Activated CD8-positive, alpha-beta T cell treated with anti-CD3 and anti-CD28 coated beads for 36 hours (primary cell): Measurements from ENCODE around the gene OS9. TPM values are rescaled to one million over a fixed set of nuclear protein-coding genes. Genes with fewer than 3 reads are reported as not detected.

ENCODE experiments used
- ATAC-seq: fragments of 200-7000 bp; cut with Tn5 transposase; one replicate; pipeline ENCODE4 v1.10.0; 2021; ENCODE audit warnings: mild to moderate bottlenecking, moderate library complexity
- CTCF ChIA-PET: fragments of 350-600 bp; sonication (Branson Sonifier 250); formaldehyde crosslinking; loops from one replicate; lab custom pipeline; 2021; ENCODE audit warnings: antibody characterized with exemption; lab: Charles Lee
- POLR2A ChIA-PET: fragments of 350-600 bp; sonication (Branson Sonifier 250); formaldehyde crosslinking; loops from one replicate; lab custom pipeline; 2021; ENCODE audit warnings: antibody characterized with exemption; lab: Charles Lee
- DNase-seq: peaks from one replicate; pipeline ENCODE4 v3.0.0-alpha.2; 2020
- H3K27ac Mint-ChIP-seq: one replicate; pipeline ENCODE4 v1.8.0; 2021; ENCODE audit warnings: mild to moderate bottlenecking, mixed read lengths
- H3K27me3 Mint-ChIP-seq: one replicate; pipeline ENCODE4 v1.8.0; 2021; ENCODE audit warnings: mixed read lengths
- H3K36me3 Mint-ChIP-seq: one replicate; pipeline ENCODE4 v1.8.0; 2021; ENCODE audit warnings: low read depth, mixed read lengths
- H3K4me1 Mint-ChIP-seq: one replicate; pipeline ENCODE4 v1.8.0; 2021; ENCODE audit warnings: low read depth, mixed read lengths
- H3K4me3 Mint-ChIP-seq: one replicate; pipeline ENCODE4 v1.8.0; 2021; ENCODE audit warnings: mild to moderate bottlenecking, moderate library complexity, mixed read lengths
- H3K9me3 Mint-ChIP-seq: one replicate; pipeline ENCODE4 v1.8.0; 2021; ENCODE audit warnings: mixed read lengths
- intact Hi-C: fragments of 100-400 bp; cut with micrococcal nuclease; formaldehyde crosslinking; loops from one replicate; pipeline ENCODE4 v1.10.0; 2022
- total RNA-seq, 2 experiments: library from RNA; stranded (reverse); gene quantifications; one replicate each; pipeline ENCODE4 v1.2.3, GENCODE V29; 2021
- TF ChIP-seq, protein P1 (sequence below): fragments of 200-600 bp; IDR thresholded peaks from one replicate; pipeline ENCODE4 v1.8.0; 2022; ENCODE audit warnings: antibody characterized with exemption, mild to moderate bottlenecking

OS9 gene
- total RNA-seq, 2 experiments from 2014 or later, result 53.0 to 56.3 TPM

GRCh38 chr12:57739914-57740538 lies 46.1 kb downstream of the OS9 start:
- ATAC-seq, result no peak
- peak overlapping the region; percentile 93 for H3K27ac Mint-ChIP-seq
- TF ChIP-seq, protein P1, sequence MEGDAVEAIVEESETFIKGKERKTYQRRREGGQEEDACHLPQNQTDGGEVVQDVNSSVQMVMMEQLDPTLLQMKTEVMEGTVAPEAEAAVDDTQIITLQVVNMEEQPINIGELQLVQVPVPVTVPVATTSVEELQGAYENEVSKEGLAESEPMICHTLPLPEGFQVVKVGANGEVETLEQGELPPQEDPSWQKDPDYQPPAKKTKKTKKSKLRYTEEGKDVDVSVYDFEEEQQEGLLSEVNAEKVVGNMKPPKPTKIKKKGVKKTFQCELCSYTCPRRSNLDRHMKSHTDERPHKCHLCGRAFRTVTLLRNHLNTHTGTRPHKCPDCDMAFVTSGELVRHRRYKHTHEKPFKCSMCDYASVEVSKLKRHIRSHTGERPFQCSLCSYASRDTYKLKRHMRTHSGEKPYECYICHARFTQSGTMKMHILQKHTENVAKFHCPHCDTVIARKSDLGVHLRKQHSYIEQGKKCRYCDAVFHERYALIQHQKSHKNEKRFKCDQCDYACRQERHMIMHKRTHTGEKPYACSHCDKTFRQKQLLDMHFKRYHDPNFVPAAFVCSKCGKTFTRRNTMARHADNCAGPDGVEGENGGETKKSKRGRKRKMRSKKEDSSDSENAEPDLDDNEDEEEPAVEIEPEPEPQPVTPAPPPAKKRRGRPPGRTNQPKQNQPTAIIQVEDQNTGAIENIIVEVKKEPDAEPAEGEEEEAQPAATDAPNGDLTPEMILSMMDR, result no peak
- peaks cover 18% of the 10 kb centered on the region for H3K36me3 Mint-ChIP-seq
- DNase-seq, result no peak
- intact Hi-C loops, result no loop called here
- H3K4me1 Mint-ChIP-seq, result peaks cover 47% of the 10 kb centered on the region
- H3K27me3 Mint-ChIP-seq, result no peaks in the 10 kb centered on the region
- ChIA-PET CTCF (interaction anchor here (1.3 to 2.8 kb wide), 2 partner anchors 17 to 156 kb away, joined by 3 to 29 read pairs; no protein-coding TSS in a partner anchor), POLR2A (interaction anchor here (0.8 to 2.5 kb wide), 5 partner anchors 11 to 127 kb away, joined by 3 to 9 read pairs (median 4); partner anchors contain the start of gene CYP27B1)
- H3K9me3 Mint-ChIP-seq, result no peaks in the 10 kb centered on the region
- peak overlapping the region; percentile 98 for H3K4me3 Mint-ChIP-seq

DNA sequence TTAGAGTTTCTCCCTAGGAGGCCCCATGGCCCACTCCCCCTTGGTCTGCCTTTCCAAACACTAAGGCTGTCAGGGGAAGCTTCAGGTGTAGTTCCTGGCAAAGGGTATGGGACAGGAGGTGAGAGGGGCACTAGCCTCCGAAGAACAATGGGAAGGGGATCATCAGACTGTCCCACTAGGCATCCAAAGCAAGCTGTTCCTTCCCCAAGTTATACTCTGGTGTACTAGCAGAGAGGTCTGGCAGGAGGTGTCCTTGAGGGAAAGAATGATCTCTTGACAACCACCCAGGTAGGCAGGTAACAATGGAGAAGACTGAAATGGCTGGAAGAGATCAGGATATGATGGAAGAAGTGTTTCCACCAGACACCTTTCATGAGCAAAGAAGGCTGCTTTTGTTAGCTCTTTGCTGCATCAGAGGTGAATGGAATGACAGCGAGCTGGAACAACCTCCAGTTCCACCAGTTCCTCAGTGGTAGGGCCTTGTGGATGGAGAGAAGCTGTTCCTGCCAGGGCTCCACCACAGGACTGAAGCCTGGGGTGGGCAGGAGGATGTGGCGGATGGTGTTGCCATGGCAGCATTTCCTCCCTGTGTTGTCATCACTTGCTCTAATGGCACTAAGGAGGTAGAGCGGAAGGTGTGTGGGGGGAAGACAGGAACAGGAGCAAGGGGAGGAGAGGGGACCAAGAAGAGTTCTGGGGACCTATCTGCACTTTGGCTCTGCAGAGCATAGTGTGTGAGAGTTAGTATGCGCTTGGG lies 46.9 kb downstream of the OS9 start:
- peak overlapping the region; percentile 93 for H3K27ac Mint-ChIP-seq
- peaks cover 25% of the 10 kb centered on the region for H3K36me3 Mint-ChIP-seq
- H3K4me1 Mint-ChIP-seq, result peaks cover 55% of the 10 kb centered on the region
- ATAC-seq, result peak; percentile 62
- peak; percentile 91 for DNase-seq
- intact Hi-C loops, result no loop called here
- CTCF ChIA-PET, result interaction anchor here (0.9 to 2.8 kb wide), 18 partner anchors 9 to 163 kb away, joined by 3 to 29 read pairs (median 4); partner anchors contain the start of genes B4GALNT1, CDK4 and OS9
- TF ChIP-seq, protein P1, result no peak
- no peaks in the 10 kb centered on the region for H3K9me3 Mint-ChIP-seq
- POLR2A ChIA-PET, result interaction anchor here (0.8 to 2.5 kb wide), 12 partner anchors 8 to 128 kb away, joined by 3 to 11 read pairs (median 3); partner anchors contain the start of genes CDK4 and CYP27B1
- H3K27me3 Mint-ChIP-seq, result no peaks in the 10 kb centered on the region
- H3K4me3 Mint-ChIP-seq, result peak overlapping the region; percentile 98

GRCh38 chr12:57741413-57741789 lies 47.5 kb downstream of the OS9 start:
- TF ChIP-seq, protein P1, result no peak
- H3K27me3 Mint-ChIP-seq, result no peaks in the 10 kb centered on the region
- peaks cover 25% of the 10 kb centered on the region for H3K36me3 Mint-ChIP-seq
- H3K27ac Mint-ChIP-seq, result peak overlapping the region; percentile 93
- CTCF ChIA-PET, result interaction anchor here (0.9 to 2.8 kb wide), 20 partner anchors 9 to 162 kb away, joined by 3 to 29 read pairs (median 4); partner anchors contain the start of genes B4GALNT1, CDK4, OS9 and PIP4K2C
- ATAC-seq (no peak), DNase-seq (no peak)
- peak overlapping the region; percentile 98 for H3K4me3 Mint-ChIP-seq
- H3K9me3 Mint-ChIP-seq, result no peaks in the 10 kb centered on the region
- intact Hi-C loops, result no loop called here
- peaks cover 54% of the 10 kb centered on the region for H3K4me1 Mint-ChIP-seq
- POLR2A ChIA-PET, result interaction anchor here (0.8 to 2.5 kb wide), 10 partner anchors 8 to 42 kb away, joined by 3 to 11 read pairs (median 4); partner anchors contain the start of genes CDK4 and CYP27B1

DNA sequence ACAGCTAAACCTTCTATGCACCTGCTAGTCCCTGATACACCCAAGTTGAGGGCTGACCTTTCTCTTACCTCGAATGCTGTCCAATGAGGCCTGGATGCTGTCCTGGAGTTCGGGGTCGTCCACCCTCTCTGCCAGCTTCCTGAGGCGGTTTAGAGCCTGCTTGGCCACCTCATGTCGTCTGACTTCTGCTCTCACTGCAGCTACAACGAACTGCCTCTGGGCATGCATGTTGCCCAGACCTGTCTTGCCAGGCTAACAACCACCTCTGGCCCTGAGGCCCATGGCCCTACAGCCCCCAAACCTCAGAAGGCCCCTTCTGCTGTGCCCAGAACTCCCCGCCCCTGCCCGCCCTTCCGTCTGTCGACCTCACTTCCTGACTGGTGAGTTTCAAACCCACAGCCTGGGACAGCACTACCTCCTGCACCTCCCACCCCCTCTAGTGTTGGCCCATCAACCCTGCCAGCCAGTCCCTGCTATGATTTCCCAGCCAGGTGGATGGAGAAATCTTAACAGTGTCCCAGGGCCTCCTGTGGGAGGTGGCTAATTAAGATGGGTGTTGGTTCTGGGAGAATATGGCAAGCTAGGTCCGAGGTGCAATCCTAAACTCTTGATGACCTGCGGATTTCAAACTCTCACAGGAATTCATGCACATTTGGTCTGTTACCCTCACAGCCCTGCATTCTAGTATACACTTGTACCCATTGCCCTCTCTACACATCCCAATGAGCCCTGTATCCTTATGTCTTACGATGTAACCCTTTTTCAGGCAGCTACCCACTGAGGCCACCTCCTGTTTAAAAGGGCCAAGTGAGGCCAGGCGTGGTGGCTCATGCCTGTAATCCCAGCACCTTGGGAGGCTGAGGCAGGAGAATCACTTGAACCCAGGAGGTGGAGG lies 48.2 kb downstream of the OS9 start:
- ChIA-PET POLR2A (interaction anchor here (0.8 to 2.5 kb wide), 10 partner anchors 7 to 48 kb away, joined by 3 to 11 read pairs (median 4); partner anchors contain the start of genes CDK4, CYP27B1 and OS9), CTCF (interaction anchor here (0.9 to 2.8 kb wide), 20 partner anchors 9 to 162 kb away, joined by 3 to 29 read pairs (median 4); partner anchors contain the start of genes B4GALNT1, CDK4, OS9 and PIP4K2C)
- peaks cover 21% of the 10 kb centered on the region for H3K36me3 Mint-ChIP-seq
- TF ChIP-seq, protein P1, result peak; percentile 68
- intact Hi-C loops, result loop anchor here (2.0 kb wide), 1 partner anchor 159 kb away; no protein-coding TSS in a partner anchor
- peak overlapping the region; percentile 93 for H3K27ac Mint-ChIP-seq
- H3K27me3 Mint-ChIP-seq, result no peaks in the 10 kb centered on the region
- peaks cover 49% of the 10 kb centered on the region for H3K4me1 Mint-ChIP-seq
- peak; percentile 90 for DNase-seq
- no peaks in the 10 kb centered on the region for H3K9me3 Mint-ChIP-seq
- H3K4me3 Mint-ChIP-seq, result peak overlapping the region; percentile 98
- peak; percentile 71 for ATAC-seq
